MM.1S (cell line): ENCODE data around the gene SLC5A11.

Experiments used
- CTCF ChIP-seq: fragments of 300-600 bp; sonication (generic); IDR thresholded peaks from 2 replicates; pipeline ENCODE4 v1.5.1; 2016; ENCODE audit warnings: antibody characterized with exemption, low read length, mixed read lengths
- EZH2 ChIP-seq: fragments of 300-600 bp; sonication (generic); optimal IDR thresholded peaks from 2 replicates; pipeline ENCODE3; 2017; ENCODE audit warnings: low read depth, mild to moderate bottlenecking, antibody characterized with exemption, low read length, mixed read lengths
- EZH2phosphoT487 ChIP-seq: fragments of 300-600 bp; sonication (generic); IDR thresholded peaks from 2 replicates; pipeline ENCODE4 v1.6.1; 2018; ENCODE audit warnings: antibody characterized with exemption, low read length

DNA sequence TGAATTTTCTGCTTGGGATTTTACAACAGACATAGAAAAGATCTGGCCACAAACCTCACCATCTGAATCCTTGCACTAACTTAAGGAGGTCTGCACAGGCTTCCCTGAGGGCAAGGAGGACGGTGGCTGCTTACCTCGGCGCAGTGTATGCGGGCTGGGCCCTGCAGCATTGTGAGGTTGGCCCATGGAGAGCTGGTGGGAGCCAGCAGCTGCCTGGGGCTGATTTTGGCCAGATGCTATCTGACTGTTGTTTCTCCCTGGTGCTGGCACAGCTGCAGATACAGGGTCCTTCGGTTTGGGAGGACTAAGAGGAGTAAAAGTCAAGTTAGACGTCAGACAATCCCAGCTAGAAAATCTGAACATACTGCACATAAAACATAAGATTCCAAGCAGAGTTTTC, 89.6 kb downstream of the SLC5A11 start:
- no peak for TF ChIP-seq EZH2phosphoT487
- TF ChIP-seq CTCF: no peak
- TF ChIP-seq EZH2: no peak
